GM21717 (cell line): ENCODE results near the gene PGAP6.
"Not testable (repeated sequence)": the region's sequence is repeated elsewhere in the genome, so short reads cannot be mapped to it uniquely, and the experiment has no call there.

Source experiments
- ATAC-seq: cut with Tn5 transposase; IDR thresholded peaks from one replicate; pipeline ENCODE4 v1.9.1; 2021; ENCODE audit warnings: mild to moderate bottlenecking, moderate library complexity; ENCODE audit not compliant: unreplicated experiment

The PGAP6 gene

GRCh38 chr16:333406-334094 is 48.2 kb downstream of the PGAP6 start:
- ATAC-seq = no peak

- ATAC-seq = not testable (repeated sequence)
Measured at GRCh38 chr16:331181-331814, 50.5 kb downstream of the PGAP6 start.

DNA sequence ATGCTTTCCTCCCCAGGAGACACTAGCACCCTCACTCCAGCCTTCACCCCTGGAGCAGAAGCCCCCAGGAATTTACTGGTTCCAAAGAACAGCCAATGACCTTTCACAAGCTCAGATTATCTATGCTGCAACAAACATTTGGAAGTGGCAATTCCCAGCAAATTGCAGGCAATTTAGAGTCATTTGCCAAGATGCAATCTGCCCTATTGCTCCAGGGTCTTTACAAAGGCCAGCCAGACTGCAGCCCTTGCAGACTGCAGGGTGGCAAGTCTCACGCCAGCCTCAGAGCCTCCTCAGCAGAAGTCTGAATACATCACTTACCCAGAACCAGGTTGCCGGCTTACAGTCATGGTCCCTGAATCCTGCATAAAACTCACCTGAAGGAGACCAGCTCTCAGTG is 51.0 kb downstream of the PGAP6 start:
- ATAC-seq = no peak

DNA sequence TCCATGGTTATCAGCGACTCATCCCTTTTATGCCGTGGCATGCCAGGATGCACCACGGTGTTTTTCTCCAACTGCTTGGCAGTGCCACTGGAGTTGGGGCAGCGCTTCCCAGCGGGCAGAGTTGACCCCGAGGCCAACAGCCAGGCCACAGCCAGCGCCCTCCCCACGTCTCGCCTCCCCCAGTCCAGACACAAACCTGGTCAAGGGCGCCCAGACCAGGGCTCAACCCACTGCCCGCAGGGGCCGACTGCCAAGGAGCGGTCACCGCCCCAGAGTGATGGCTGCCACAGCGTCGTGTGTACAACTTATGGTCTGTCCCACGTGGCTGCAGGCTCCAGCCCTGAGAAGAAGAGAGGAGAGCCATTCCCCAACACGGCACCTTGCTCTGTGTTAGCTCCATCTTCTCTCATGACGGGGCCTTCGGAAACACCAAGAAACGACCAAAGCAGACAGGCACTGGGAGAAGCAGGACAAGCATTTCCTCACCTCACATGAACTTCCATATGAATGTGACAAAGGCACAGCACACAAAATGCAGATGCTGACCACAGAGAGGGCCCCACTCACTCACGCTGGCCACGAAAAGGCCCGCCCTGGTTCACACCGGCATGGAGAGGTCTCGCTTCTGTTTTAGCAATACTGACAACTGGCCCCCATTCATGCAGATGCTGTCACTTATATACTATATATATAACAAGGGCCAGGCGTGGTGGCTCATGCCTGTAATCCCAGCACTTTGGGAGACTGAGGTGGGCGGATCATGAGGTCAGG is 56.2 kb downstream of the PGAP6 start:
- ATAC-seq = no peak

GRCh38 chr16:324451-325334 is 57.1 kb downstream of the PGAP6 start:
- ATAC-seq = no peak

DNA sequence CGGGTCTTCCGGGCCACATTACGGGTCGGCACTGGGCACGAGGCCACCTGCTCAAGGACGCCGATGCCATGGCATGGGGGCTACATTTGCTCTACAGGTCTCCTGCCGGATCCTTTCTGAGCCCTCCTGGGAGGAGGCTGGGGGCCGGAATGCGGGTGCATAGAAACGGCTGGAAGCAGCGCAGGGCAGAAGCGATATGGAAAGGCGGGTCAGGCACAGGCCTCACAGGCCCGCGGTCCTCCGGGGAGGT is 57.7 kb downstream of the PGAP6 start:
- ATAC-seq = no peak

DNA sequence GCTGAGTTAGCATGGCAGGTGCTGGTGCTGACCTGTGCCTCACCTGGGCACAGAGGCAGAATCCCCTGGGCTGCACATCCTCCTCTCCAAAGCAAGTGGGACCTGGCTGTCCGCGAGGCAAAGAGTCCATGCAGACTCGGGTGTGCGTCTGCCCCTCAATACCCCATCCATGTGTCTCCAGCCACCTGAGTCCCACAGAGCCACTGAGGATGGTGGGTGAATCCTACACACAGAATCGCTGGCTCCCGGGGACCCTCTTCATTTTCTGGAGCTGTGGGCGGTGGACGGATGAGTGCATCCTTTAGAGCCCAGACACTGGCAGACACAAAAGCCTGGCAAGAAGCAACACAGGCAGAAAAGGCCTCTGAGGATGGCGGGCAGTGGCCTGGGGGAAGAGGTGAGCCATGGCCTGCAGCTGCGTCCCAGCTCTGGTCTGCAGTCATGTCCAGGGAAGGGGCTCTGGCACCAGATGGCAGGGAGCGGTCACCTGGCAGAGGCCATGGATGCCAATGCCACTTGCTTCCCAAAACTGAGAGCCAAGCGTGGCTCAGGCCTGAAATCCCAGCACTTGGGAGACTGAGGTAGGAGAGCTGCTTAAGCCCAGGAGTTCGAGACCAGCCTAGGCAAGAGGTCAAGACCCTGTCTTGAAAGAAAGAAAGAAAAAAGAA is 59.2 kb downstream of the PGAP6 start:
- ATAC-seq = no peak

GRCh38 chr16:321532-321931 is 60.2 kb downstream of the PGAP6 start:
- no peak for ATAC-seq
